ENCODE results near the gene SFXN5. TPM values are rescaled to one million over a fixed set of nuclear protein-coding genes. Genes with fewer than 3 reads are reported as not detected.
A peak's percentile ranks its signal among the peaks of the same experiment; 100 is the strongest.

The SFXN5 gene
- total RNA-seq, 1 experiment from 2014 or later: 6.0 TPM

DNA sequence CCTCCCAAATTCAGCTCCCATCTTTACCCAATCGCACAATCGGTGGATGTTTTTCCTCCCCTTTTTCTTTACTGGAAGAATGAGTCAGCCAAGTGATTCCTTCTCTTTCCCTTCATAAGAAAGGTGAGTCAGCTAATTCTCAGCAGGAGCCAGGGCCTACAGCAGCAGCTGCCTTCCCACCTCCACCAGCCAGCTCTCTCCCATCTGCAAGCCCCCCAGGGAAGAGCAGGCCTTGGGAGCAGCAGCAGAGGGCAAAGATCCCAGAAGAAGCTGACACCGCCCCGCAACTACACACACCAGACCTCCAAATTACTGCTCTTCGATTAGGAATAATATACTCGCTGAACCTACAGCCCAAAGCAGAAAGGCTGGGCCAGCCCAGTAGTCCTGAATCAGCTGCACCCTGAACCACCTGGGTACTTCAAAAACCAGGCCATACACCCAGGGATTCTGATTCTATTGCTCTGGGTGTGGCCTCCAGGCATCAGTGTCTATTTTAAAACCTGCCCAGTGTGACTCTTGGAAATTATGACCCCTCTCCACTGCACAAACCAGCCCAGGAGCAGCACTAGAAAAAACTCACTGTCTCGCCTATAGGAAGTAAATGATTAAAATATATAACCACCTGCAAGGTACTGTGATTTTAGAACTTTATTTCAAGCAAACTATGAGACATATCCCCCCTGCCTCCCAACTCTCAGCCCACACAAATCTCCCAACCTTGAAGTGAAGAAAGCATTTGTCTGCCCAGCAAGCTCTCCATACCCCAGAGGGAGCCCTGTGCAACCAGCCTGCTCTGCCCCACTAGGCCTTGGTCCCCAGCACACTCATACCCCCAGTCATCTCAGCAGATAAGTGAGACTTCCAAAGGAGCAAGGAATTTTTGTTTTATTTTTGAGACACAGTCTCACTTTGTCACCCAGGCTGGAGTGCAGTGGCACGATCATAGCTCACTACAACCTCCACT is 7.3 kb downstream of the SFXN5 start:
- Mint-ChIP-seq H3K27me3 (ENCODE audit: insufficient read depth, unreplicated experiment) (no peaks in the 10 kb centered on the region), H3K4me3 (ENCODE audit: unreplicated experiment) (peak overlapping the region; percentile 2), H3K36me3 (ENCODE audit: insufficient read depth, unreplicated experiment) (no peaks in the 10 kb centered on the region), H3K4me1 (ENCODE audit: insufficient read depth, unreplicated experiment) (peaks cover 33% of the 10 kb centered on the region), H3K9me3 (ENCODE audit: unreplicated experiment) (no peaks in the 10 kb centered on the region), H3K27ac (ENCODE audit: low read depth, unreplicated experiment) (peak overlapping the region; percentile 94)
- BruUV-seq (replicated peaks): no TSS peak
- DNase-seq (ENCODE audit: unreplicated experiment): peak; percentile 82
- intact Hi-C loops (cut with micrococcal nuclease): no loop called here
- CTCF ChIA-PET: interaction anchor here (0.6 to 1.3 kb wide), 9 partner anchors 21 to 1944 kb away, joined by 3 to 9 read pairs (median 3); no protein-coding TSS in a partner anchor
- TF ChIP-seq, protein P1, sequence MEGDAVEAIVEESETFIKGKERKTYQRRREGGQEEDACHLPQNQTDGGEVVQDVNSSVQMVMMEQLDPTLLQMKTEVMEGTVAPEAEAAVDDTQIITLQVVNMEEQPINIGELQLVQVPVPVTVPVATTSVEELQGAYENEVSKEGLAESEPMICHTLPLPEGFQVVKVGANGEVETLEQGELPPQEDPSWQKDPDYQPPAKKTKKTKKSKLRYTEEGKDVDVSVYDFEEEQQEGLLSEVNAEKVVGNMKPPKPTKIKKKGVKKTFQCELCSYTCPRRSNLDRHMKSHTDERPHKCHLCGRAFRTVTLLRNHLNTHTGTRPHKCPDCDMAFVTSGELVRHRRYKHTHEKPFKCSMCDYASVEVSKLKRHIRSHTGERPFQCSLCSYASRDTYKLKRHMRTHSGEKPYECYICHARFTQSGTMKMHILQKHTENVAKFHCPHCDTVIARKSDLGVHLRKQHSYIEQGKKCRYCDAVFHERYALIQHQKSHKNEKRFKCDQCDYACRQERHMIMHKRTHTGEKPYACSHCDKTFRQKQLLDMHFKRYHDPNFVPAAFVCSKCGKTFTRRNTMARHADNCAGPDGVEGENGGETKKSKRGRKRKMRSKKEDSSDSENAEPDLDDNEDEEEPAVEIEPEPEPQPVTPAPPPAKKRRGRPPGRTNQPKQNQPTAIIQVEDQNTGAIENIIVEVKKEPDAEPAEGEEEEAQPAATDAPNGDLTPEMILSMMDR (IDR thresholded peaks at IDR 0.05; ENCODE audit: unreplicated experiment): no peak
- POLR2A ChIA-PET: interaction anchor here (0.6 to 1.3 kb wide), 8 partner anchors 9 to 1995 kb away, joined by 3 to 5 read pairs (median 4); partner anchors contain the start of gene RAB11FIP5

GRCh38 chr2:73063472-73063871 is 8.0 kb downstream of the SFXN5 start:
- CTCF ChIA-PET: interaction anchor here (1.0 kb wide), 1 partner anchor 25 kb away, joined by 3 read pairs; no protein-coding TSS in a partner anchor
- no TSS peak for BruUV-seq (replicated peaks)
- TF ChIP-seq, protein P1 (IDR thresholded peaks at IDR 0.05; ENCODE audit: unreplicated experiment): no peak
- Mint-ChIP-seq H3K27ac (ENCODE audit: low read depth, unreplicated experiment) (peak overlapping the region; percentile 94), H3K36me3 (ENCODE audit: insufficient read depth, unreplicated experiment) (no peaks in the 10 kb centered on the region), H3K4me1 (ENCODE audit: insufficient read depth, unreplicated experiment) (peaks cover 26% of the 10 kb centered on the region), H3K4me3 (ENCODE audit: unreplicated experiment) (peak overlapping the region; percentile 2), H3K27me3 (ENCODE audit: insufficient read depth, unreplicated experiment) (no peaks in the 10 kb centered on the region), H3K9me3 (ENCODE audit: unreplicated experiment) (no peaks in the 10 kb centered on the region)
- POLR2A ChIA-PET: interaction anchor here (0.8 to 1.3 kb wide), 4 partner anchors 9 to 72 kb away, joined by 3 to 4 read pairs (median 4); partner anchors contain the start of gene RAB11FIP5
- DNase-seq (ENCODE audit: unreplicated experiment): no peak
- intact Hi-C loops (cut with micrococcal nuclease): no loop called here

DNA sequence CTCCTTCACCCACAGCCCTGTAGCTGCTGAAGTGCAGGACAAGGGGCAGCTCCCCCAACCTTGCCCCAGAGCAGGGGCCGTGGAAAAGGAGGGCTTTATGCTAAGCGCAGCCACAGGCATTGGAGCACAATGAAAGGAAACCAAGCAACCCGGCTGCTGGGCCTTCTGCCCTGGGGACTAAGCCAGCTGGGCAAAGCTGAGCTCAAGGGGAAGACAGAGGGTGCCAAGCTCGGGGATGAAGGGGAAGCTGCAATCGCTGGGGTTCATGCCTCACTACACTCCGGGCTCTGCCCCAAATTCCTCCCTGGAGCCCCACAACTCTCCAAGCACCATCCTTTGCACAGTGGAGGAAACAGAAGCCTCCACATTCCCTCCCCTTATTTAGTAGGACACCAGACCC is 12.4 kb downstream of the SFXN5 start:
- no TSS peak for BruUV-seq (replicated peaks)
- TF ChIP-seq, protein P1 (IDR thresholded peaks at IDR 0.05; ENCODE audit: unreplicated experiment): no peak
- Mint-ChIP-seq H3K9me3 (ENCODE audit: unreplicated experiment) (no peaks in the 10 kb centered on the region), H3K27me3 (ENCODE audit: insufficient read depth, unreplicated experiment) (no peaks in the 10 kb centered on the region), H3K4me1 (ENCODE audit: insufficient read depth, unreplicated experiment) (peaks cover 12% of the 10 kb centered on the region), H3K36me3 (ENCODE audit: insufficient read depth, unreplicated experiment) (no peaks in the 10 kb centered on the region), H3K27ac (ENCODE audit: low read depth, unreplicated experiment) (no peak overlapping the region), H3K4me3 (ENCODE audit: unreplicated experiment) (no peak overlapping the region)
- POLR2A ChIA-PET: no interaction called here
- intact Hi-C loops (cut with micrococcal nuclease): no loop called here
- CTCF ChIA-PET: interaction anchor here (0.6 kb wide), 2 partner anchors 32 to 48 kb away, joined by 3 read pairs; no protein-coding TSS in a partner anchor
- DNase-seq (ENCODE audit: unreplicated experiment): no peak

GRCh38 chr2:73054980-73055379 is 16.5 kb downstream of the SFXN5 start:
- BruUV-seq (replicated peaks): no TSS peak

More at GRCh38 chr2:73054980-73055379, 16.5 kb downstream of the SFXN5 start:
- ChIA-PET CTCF (interaction anchor here (0.9 to 1.7 kb wide), 2 partner anchors 61 to 63 kb away, joined by 3 to 5 read pairs; no protein-coding TSS in a partner anchor), POLR2A (no interaction called here)
- H3K9me3 Mint-ChIP-seq (ENCODE audit: unreplicated experiment): no peaks in the 10 kb centered on the region
- H3K36me3 Mint-ChIP-seq (ENCODE audit: insufficient read depth, unreplicated experiment): peaks cover 7% of the 10 kb centered on the region
- TF ChIP-seq, protein P1 (IDR thresholded peaks at IDR 0.05; ENCODE audit: unreplicated experiment): no peak
- no peak overlapping the region for H3K4me3 Mint-ChIP-seq (ENCODE audit: unreplicated experiment)
- H3K27ac Mint-ChIP-seq (ENCODE audit: low read depth, unreplicated experiment): no peak overlapping the region
- peaks cover 5% of the 10 kb centered on the region for H3K4me1 Mint-ChIP-seq (ENCODE audit: insufficient read depth, unreplicated experiment)
- intact Hi-C loops (cut with micrococcal nuclease): no loop called here
- DNase-seq (ENCODE audit: unreplicated experiment): no peak
- H3K27me3 Mint-ChIP-seq (ENCODE audit: insufficient read depth, unreplicated experiment): no peaks in the 10 kb centered on the region

Data from MCF 10A (cell line).